GM18858 (cell line): Measurements from ENCODE around the gene MYH11.
"Not testable (repeated sequence)": the region's sequence is repeated elsewhere in the genome, so short reads cannot be mapped to it uniquely, and the experiment has no call there.

ENCODE experiments used
- ATAC-seq: cut with Tn5 transposase; IDR thresholded peaks from one replicate; pipeline ENCODE4 v1.9.1; 2021; ENCODE audit not compliant: unreplicated experiment

MYH11 gene

GRCh38 chr16:15723808-15724207, 133.0 kb downstream of the MYH11 start:
- ATAC-seq, result no peak

DNA sequence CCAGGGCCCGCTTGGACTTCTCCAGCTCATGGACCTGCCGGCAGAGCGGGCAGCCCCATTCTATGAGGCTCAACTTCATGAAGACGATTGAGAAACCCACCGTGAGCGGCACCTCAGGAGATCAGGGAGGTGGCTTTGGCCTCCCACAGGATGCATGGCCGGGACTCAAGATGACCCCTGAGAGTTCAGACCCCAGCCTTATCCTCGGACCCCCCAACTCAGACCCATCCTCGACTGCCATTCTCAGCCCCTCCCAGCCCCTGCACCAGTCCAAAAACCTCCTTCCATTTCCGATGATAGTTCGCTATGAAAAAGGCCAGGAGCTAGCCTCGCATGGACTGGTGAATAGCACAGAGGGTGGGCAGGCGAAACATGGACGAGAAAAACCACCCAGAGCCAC, 135.8 kb downstream of the MYH11 start:
- no peak for ATAC-seq

- ATAC-seq, result no peak
Measured at GRCh38 chr16:15716694-15717447, 140.0 kb downstream of the MYH11 start.

DNA sequence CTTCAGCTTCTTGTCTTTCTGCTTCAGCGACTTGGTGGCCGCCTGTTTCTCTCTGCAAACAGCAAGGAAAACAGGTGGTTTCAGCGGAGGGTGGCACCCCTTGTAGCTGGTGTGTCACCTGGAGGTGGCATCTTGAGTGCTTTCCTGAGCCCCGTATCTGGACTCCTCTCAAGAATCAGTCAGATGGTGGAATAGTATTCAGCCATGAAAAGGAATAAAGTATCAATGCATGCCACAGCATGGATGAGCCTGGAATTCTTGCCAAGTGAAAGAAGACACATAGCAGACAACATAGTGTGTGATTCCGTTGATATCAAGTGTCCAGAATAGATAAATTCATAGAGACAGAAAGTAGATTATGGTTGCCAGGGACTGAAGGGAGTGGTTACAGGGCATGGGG, 141.6 kb downstream of the MYH11 start:
- ATAC-seq, result no peak

GRCh38 chr16:15714393-15715172, 142.2 kb downstream of the MYH11 start:
- no peak for ATAC-seq

DNA sequence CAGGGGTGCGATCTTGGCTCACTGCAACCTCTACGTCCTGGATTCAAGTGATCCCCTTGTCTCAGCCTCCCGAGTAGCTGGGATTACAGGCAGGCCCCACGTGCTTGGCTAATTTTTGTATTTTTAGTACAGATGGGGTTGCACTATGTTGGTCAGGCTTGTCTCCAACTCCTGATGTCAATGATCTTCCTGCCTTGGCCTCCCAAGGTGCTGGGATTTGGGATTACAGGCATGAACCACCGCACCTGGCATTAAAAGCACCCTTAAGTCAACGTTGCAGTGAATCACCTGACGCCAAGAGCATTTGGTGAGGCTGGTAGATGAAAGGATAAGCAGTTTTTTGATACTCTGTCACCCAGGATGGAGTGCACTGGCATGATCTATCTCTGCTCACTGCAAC, 147.8 kb downstream of the MYH11 start:
- no peak for ATAC-seq

- no peak for ATAC-seq
Measured at GRCh38 chr16:15708096-15708495, 148.7 kb downstream of the MYH11 start.

GRCh38 chr16:15707332-15707731, 149.5 kb downstream of the MYH11 start:
- ATAC-seq, result no peak

- no peak for ATAC-seq
Measured at GRCh38 chr16:15705064-15705565, 151.7 kb downstream of the MYH11 start.

GRCh38 chr16:15704545-15704987, 152.3 kb downstream of the MYH11 start:
- ATAC-seq, result no peak

DNA sequence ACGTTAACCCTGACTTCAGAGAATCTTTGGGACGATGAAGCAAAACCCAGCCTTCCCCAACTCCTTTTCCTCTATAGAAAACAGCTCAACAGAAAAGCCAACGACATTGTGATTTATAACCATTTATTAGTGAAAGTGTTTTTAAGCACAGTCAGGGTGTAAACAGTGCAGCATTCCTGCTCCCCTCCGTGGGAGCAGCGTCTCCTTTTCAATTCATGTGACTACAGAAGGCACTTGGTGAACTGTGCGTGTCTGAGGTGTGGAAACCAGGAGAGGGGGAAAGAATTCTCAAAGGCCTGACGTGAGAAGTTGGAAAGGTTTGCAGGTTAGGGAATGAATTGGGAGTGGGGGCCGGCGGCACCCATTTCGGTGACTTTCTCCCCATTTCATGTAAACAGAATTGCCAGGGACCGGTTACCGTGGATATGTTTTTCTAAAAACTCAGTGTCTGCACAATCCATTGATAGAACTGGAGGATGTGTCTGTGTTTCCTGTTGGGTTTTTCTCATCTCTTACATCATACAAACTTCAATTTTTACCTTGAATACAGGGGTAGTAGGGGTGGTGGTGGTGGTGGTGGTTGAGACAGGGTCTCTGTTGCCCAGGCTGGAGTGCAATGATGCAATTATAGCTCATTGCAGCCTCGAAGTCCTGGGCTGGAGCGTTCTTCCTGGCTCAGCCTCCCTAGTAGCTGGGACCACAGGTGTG, 153.6 kb downstream of the MYH11 start:
- ATAC-seq, result no peak

DNA sequence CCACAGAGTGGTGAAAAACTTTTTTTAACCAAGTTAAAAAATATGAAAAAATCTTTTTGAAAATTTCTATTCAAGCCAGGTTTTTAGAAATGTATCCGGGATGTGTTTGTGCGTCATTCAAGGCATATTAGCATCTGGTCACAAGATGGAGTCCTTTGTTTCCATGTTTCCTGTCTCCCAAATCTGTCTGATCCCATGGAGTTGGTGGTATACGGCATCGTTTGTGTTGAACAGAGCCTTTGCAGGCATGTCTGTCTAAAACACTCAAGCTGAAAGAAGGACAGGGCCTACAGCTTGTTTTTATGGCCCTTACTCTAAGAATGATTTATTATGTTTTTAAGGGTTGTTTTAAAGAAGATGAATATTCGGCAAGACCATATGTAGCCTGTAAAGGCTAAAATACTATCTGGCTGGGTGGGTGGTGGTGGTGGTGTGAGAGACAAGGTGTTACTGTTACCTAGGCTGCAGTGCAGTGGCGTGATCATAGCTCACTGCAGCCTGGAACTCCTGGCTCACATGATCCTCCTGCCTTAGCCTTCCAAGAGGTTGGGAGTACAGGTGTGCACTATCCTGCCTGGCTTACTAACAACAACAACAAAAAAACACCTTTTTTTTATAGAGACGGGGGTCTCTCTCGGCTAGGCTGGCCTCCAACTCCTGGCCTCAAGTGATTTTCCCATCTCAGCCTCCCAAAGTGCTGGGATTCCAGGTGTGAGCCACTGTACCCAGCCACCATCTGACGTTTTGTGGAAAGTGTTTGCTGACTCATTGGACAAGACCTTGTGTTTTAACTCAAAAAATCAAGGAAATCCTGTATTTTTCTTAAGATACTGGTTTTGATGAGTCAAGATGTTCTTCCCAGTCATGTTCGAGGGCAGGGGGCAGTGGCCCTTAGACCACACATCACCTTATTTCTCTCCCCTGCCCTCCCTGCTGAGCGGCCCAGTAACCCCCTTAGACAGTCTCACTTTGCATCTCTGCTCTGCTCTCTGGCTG, 154.6 kb downstream of the MYH11 start:
- ATAC-seq, result no peak

DNA sequence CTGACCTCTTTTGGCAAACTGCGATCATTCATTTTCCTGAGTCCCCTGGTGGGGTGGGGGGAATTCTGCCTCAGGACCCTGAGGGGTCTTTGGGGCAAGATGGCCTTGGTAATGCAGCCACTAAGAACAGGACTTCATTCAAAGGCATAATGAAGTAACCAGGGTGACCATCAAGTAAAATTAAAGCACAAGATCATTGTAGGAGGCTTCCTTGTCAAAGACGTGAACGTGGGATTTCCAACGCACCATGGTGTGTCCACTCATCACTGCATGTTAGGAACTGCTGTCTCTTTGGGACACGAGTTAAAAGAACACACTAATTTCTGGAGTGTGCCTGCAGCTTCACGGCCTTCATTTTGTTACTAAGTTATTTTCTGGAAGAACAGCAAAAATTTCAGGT, 155.5 kb downstream of the MYH11 start:
- ATAC-seq, result no peak

DNA sequence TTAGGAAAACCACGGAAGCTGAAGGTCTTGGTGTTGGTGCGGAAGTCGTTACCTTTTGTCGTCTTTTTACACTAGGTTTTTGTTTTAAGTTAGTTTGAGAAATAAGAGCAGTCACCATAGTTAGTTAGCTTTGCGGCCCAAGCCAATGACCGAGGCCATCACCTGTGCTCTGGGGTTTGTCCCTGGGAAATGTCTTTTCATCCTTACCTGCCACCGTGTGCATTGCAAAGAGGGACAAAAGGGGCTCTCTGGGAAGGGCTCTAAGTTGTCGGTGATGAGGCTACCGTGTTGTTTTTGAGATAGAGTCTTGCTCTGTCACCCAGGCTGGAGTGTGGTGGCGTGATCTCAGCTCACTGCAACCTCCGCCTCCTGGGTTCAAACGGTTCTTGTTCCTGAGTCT, 157.0 kb downstream of the MYH11 start:
- no peak for ATAC-seq

DNA sequence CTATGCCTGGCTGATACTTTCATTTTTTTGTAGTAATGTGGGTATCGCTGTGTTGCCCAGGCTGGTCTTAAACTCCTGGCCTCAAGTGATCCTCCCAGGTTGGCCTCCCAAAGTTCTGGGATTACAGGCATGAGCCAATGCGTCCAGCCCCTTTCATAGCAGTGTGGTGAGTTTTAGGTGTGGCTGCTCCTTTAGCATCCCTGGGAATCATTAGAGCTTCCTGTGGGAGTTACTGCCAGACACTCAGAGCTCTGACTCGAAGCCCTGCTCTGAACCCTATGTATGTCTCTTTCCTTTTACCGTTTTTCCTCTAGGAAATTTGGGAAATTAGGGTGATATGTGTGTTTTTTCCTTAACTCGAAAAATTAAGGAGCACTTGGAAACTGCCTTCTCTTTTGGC, 162.3 kb downstream of the MYH11 start:
- ATAC-seq, result no peak

GRCh38 chr16:15692508-15692907, 164.3 kb downstream of the MYH11 start:
- not testable (repeated sequence) for ATAC-seq

- ATAC-seq, result no peak
Measured at GRCh38 chr16:15691046-15691445, 165.8 kb downstream of the MYH11 start.

DNA sequence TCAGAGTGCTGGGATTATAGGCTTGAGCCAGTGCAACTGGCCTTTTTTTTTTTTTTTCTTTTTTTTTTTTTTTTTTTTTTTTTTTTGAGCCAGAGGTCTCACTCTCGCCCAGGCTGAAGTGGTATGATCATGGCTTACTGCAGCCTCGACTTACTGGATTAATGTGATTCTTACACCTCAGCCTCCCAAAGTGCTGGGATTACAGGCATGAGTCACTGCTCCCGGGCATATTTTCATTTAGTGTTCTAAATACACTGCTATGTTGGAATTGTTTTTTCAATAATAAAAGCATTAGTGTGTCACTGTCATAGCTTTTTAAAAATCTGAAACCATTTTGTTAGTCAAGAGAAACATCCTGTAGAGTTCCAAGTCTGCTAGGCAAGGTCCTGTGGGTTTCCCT, 166.5 kb downstream of the MYH11 start:
- no peak for ATAC-seq

GRCh38 chr16:15689290-15689689, 167.5 kb downstream of the MYH11 start:
- no peak for ATAC-seq

DNA sequence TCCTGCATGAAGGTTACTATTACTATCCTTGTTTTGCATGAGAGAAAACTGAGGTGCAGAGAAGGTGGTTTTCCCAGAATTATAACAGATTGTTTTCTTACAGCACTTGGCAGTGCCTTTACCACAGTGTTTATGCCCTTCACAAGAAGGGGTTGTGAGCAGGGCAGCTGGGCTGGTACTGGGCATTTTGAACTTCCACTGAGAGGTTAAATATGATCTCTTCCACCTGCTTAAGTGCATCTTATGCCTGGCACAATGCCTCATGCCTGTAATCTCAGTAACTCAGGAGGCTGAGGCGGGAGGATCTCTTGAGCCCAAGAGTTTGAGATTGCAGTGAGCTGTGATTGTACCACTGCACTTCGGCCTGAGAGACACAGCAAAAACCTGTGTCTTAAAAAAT, 170.5 kb downstream of the MYH11 start:
- ATAC-seq, result no peak
